T-cell (primary cell): ENCODE measurements around the gene MORC3. TPM values are rescaled to one million over a fixed set of nuclear protein-coding genes. Genes with fewer than 3 reads are reported as not detected.
A peak's percentile ranks its signal among the peaks of the same experiment; 100 is the strongest.
"Not testable (repeated sequence)": the region's sequence is repeated elsewhere in the genome, so short reads cannot be mapped to it uniquely, and the experiment has no call there.

Experiments used
- ATAC-seq, 4 experiments: fragments of 200-7000 bp in 3 of 4; fragments of 150-1000 bp in 1 of 4; cut with Tn5 transposase; replicated peaks in 1 of 4; 1 replicate in 3 of 4; 2 replicates in 1 of 4; pipeline ENCODE4 v1.10.0; 2021; ENCODE audit warnings: moderate library complexity in 3 of 4, mild to moderate bottlenecking in 2 of 4, moderate number of reproducible peaks in 1 of 4
- CTCF ChIA-PET, 2 donors: fragments of 300-600 bp; sonication (Branson Sonifier 250); formaldehyde crosslinking; loops; one replicate each; lab custom pipeline; 2022; ENCODE audit warnings: antibody characterized with exemption in 2 of 2; lab: Charles Lee
- POLR2A ChIA-PET, 2 donors: fragments of 300-600 bp; sonication (Branson Sonifier 250); formaldehyde crosslinking; loops; one replicate each; lab custom pipeline; 2022; ENCODE audit warnings: antibody characterized with exemption in 2 of 2; lab: Charles Lee
- DNase-seq, 35 experiments: peaks; one replicate each; pipeline versions ENCODE4 v3.0.0 to v3.0.0-alpha.2; 2013 to 2023
- H3K27ac ChIP-seq: one replicate; pipeline ENCODE4 v1.5.1; 2013; ENCODE audit warnings: low read length
- H3K27me3 ChIP-seq, 2 experiments: replicated peaks in 1 of 2; 1 replicate in 1 of 2; 2 replicates in 1 of 2; pipeline versions ENCODE4 v1.6.1 to v1.7.0; 2013; ENCODE audit warnings: low read length in 1 of 2, mixed read lengths in 1 of 2; ENCODE audit not compliant: control insufficient read depth in 2 of 2, insufficient read depth in 2 of 2; ENCODE audit errors: extremely low read depth in 1 of 2
- H3K36me3 ChIP-seq, 2 donors: 1 replicate in 1 of 2; 2 replicates in 1 of 2; pipeline versions ENCODE4 v1.6.1 to v1.7.0; 2013; ENCODE audit warnings: low read length in 1 of 2; ENCODE audit not compliant: control insufficient read depth in 2 of 2, insufficient read depth in 1 of 2; ENCODE audit errors: extremely low read depth in 1 of 2
- H3K4me1 ChIP-seq, 2 experiments: 1 replicate in 1 of 2; 2 replicates in 1 of 2; pipeline versions ENCODE4 v1.6.1 to v1.7.0; 2013; ENCODE audit warnings: low read length in 2 of 2, mixed read lengths in 1 of 2; ENCODE audit not compliant: insufficient read depth in 2 of 2, control insufficient read depth in 1 of 2; ENCODE audit errors: extremely low read depth in 1 of 2
- H3K4me3 ChIP-seq, 2 donors: 1 replicate in 1 of 2; 2 replicates in 1 of 2; pipeline versions ENCODE4 v1.5.1 to v1.7.0; 2013; ENCODE audit warnings: mild to moderate bottlenecking in 2 of 2, low read length in 1 of 2, moderate library complexity in 1 of 2; ENCODE audit not compliant: control insufficient read depth in 1 of 2; ENCODE audit errors: extremely low read depth in 1 of 2
- H3K9me3 ChIP-seq: 2 replicates; pipeline ENCODE4 v1.7.0; 2013
- H3K27ac Mint-ChIP-seq, 2 donors: one replicate each; pipeline ENCODE4 v1.8.0; 2020 to 2021; ENCODE audit warnings: mild to moderate bottlenecking in 2 of 2, mixed read lengths in 2 of 2
- H3K27me3 Mint-ChIP-seq, 2 donors: one replicate each; pipeline ENCODE4 v1.8.0; 2021 to 2022; ENCODE audit warnings: mixed read lengths in 2 of 2
- H3K36me3 Mint-ChIP-seq: one replicate; pipeline ENCODE4 v1.8.0; 2021; ENCODE audit warnings: mixed read lengths
- H3K4me1 Mint-ChIP-seq, 3 donors: one replicate each; pipeline ENCODE4 v1.8.0; 2020 to 2022; ENCODE audit warnings: mixed read lengths in 3 of 3, mild to moderate bottlenecking in 1 of 3
- H3K4me3 Mint-ChIP-seq, 3 donors: one replicate each; pipeline ENCODE4 v1.8.0; 2020 to 2022; ENCODE audit warnings: mild to moderate bottlenecking in 3 of 3, mixed read lengths in 3 of 3, moderate library complexity in 3 of 3
- H3K9me3 Mint-ChIP-seq, 3 donors: one replicate each; pipeline ENCODE4 v1.8.0; 2020 to 2022; ENCODE audit warnings: mixed read lengths in 3 of 3
- WGBS: methylation state at CpG from one replicate; pipeline ENCODE4 v1.1.5; 2013; ENCODE audit warnings: missing lambda C conversion rate; ENCODE audit not compliant: insufficient coverage; 5-methylcytosine and 5-hydroxymethylcytosine counted together
- total RNA-seq, 35 experiments: library from RNA in 6 of 35; stranded (reverse) in 6 of 35; fragments of 120-200 nt in 1 of 35; gene quantifications; one replicate each; pipeline versions ENCODE4 v1.2.1 to v1.2.4 and lab custom pipeline; 2013 to 2026

Gene MORC3
- total RNA-seq, 5 donors from 2014 or later (not counting 1 experiment from before 2014, with no cell fraction given), result 53.1 to 74.8 (median 71.6) TPM

- DNase-seq (peak; percentile 53 to 88 (median 71)), ATAC-seq (peak; percentile 96 to 98 (median 97))
- POLR2A ChIA-PET, result no interaction called here
- H3K27ac ChIP-seq, result no peak within 1 kb of the TSS
- H3K27me3 ChIP-seq, result no peaks in the 10 kb centered on the region
- Mint-ChIP-seq H3K9me3 (no peaks in the 10 kb centered on the region), H3K27me3 (no peaks in the 10 kb centered on the region), H3K36me3 (peaks cover 3% of the 10 kb centered on the region), H3K27ac (peak within 1 kb of the TSS in 1 of 2 donors; percentile 61), H3K4me1 (peaks cover 0 to 10% (median 9%) of the 10 kb centered on the region in 3 donors), H3K4me3 (peak within 1 kb of the TSS; percentile 77 to 85 (median 79))
- WGBS, result 2% methylated on average over 76 of the region's 77 CpGs
- peak within 1 kb of the TSS; percentile 60 to 72 for H3K4me3 ChIP-seq
- no peaks in the 10 kb centered on the region for H3K9me3 ChIP-seq
- peaks cover 0 to 13% of the 10 kb centered on the region in 2 experiments for H3K4me1 ChIP-seq
- H3K36me3 ChIP-seq, result no peaks in the 10 kb centered on the region
- CTCF ChIA-PET, result no interaction called here
These were observed 65.4 kb downstream of the MORC3 start, which contains the start of gene CHAF1B for GRCh38 chr21:36385233-36386030. Gene CHAF1B (plus strand): TSS chr21:36385392. CDS start chr21:36386137, 745 bp downstream.

GRCh38 chr21:36386031-36386642, 66.1 kb downstream of the MORC3 start:
- peak overlapping the region; percentile 77 to 85 (median 79) for H3K4me3 Mint-ChIP-seq
- Histone ChIP-seq H3K4me1 (peaks cover 0 to 13% of the 10 kb centered on the region in 2 experiments), H3K27ac (no peak overlapping the region), H3K27me3 (no peaks in the 10 kb centered on the region), H3K4me3 (peak overlapping the region; percentile 60 to 72), H3K9me3 (no peaks in the 10 kb centered on the region), H3K36me3 (no peaks in the 10 kb centered on the region)
- POLR2A ChIA-PET, result no interaction called here
- peaks cover 3% of the 10 kb centered on the region for H3K36me3 Mint-ChIP-seq
- no peaks in the 10 kb centered on the region for H3K27me3 Mint-ChIP-seq
- H3K27ac Mint-ChIP-seq, result peak overlapping the region in 1 of 2 donors; percentile 61
- no peaks in the 10 kb centered on the region for H3K9me3 Mint-ChIP-seq
- ATAC-seq (no peak), DNase-seq (no peak)
- H3K4me1 Mint-ChIP-seq, result peaks cover 0 to 10% (median 9%) of the 10 kb centered on the region in 3 donors
- CTCF ChIA-PET, result no interaction called here
- WGBS, result 83% methylated on average over 18 of the region's 21 CpGs

GRCh38 chr21:36388096-36388495, 68.1 kb downstream of the MORC3 start:
- ATAC-seq, result no peak
- H3K36me3 Mint-ChIP-seq, result peaks cover 11% of the 10 kb centered on the region
- 100% methylated on average over 2 of the region's 6 CpGs for WGBS
- no peak for DNase-seq
- H3K4me1 Mint-ChIP-seq, result peaks cover 0 to 9% (median 7%) of the 10 kb centered on the region in 3 donors
- no peak overlapping the region for H3K4me3 ChIP-seq
- H3K27me3 Mint-ChIP-seq, result no peaks in the 10 kb centered on the region
- no peak overlapping the region for H3K4me3 Mint-ChIP-seq
- ChIA-PET CTCF (interaction anchor here (0.5 to 0.7 kb wide), 3 partner anchors 22 to 247 kb away, joined by 4 to 7 read pairs (median 4); no protein-coding TSS in a partner anchor), POLR2A (no interaction called here)
- H3K9me3 Mint-ChIP-seq, result no peaks in the 10 kb centered on the region
- H3K9me3 ChIP-seq, result no peaks in the 10 kb centered on the region
- no peak overlapping the region for H3K27ac ChIP-seq
- no peaks in the 10 kb centered on the region for H3K36me3 ChIP-seq
- H3K27ac Mint-ChIP-seq, result no peak overlapping the region
- no peaks in the 10 kb centered on the region for H3K27me3 ChIP-seq
- peaks cover 0 to 13% of the 10 kb centered on the region in 2 experiments for H3K4me1 ChIP-seq

GRCh38 chr21:36388835-36389234, 68.8 kb downstream of the MORC3 start:
- Histone ChIP-seq H3K4me1 (peaks cover 0 to 13% of the 10 kb centered on the region in 2 experiments), H3K27ac (no peak overlapping the region), H3K4me3 (no peak overlapping the region), H3K27me3 (no peaks in the 10 kb centered on the region), H3K36me3 (no peaks in the 10 kb centered on the region), H3K9me3 (no peaks in the 10 kb centered on the region)
- H3K27me3 Mint-ChIP-seq, result no peaks in the 10 kb centered on the region
- DNase-seq (no peak), ATAC-seq (no peak)
- no peak overlapping the region for H3K4me3 Mint-ChIP-seq
- H3K27ac Mint-ChIP-seq, result no peak overlapping the region
- ChIA-PET CTCF (interaction anchor here in 1 of 2 donors (0.7 kb wide), 1 partner anchor 21 kb away, joined by 4 read pairs; no protein-coding TSS in a partner anchor), POLR2A (no interaction called here)
- 98% methylated on average over 10 of the region's 10 CpGs for WGBS
- no peaks in the 10 kb centered on the region for H3K9me3 Mint-ChIP-seq
- H3K36me3 Mint-ChIP-seq, result peaks cover 11% of the 10 kb centered on the region
- peaks cover 0 to 9% (median 7%) of the 10 kb centered on the region in 3 donors for H3K4me1 Mint-ChIP-seq

GRCh38 chr21:36391649-36392048, 71.7 kb downstream of the MORC3 start:
- H3K36me3 ChIP-seq, H3K4me3 ChIP-seq, H3K27ac ChIP-seq, H3K27me3 Mint-ChIP-seq, H3K27me3 ChIP-seq, H3K4me1 Mint-ChIP-seq, H3K4me1 ChIP-seq, H3K27ac Mint-ChIP-seq, DNase-seq, H3K9me3 ChIP-seq, H3K9me3 Mint-ChIP-seq, POLR2A ChIA-PET, ATAC-seq, H3K4me3 Mint-ChIP-seq: not testable (repeated sequence)
- peaks cover 25% of the 10 kb centered on the region for H3K36me3 Mint-ChIP-seq
- no CpG with 5 or more reads among the region's 6 CpGs for WGBS
- CTCF ChIA-PET, result interaction anchor here in 1 of 2 donors (0.6 kb wide), 1 partner anchor 248 kb away, joined by 8 read pairs; no protein-coding TSS in a partner anchor

GRCh38 chr21:36395353-36396111, 75.5 kb downstream of the MORC3 start:
- H3K9me3 Mint-ChIP-seq, result no peaks in the 10 kb centered on the region
- no peak for ATAC-seq
- Histone ChIP-seq H3K27me3 (no peaks in the 10 kb centered on the region), H3K4me1 (no peaks in the 10 kb centered on the region), H3K4me3 (no peak overlapping the region), H3K9me3 (no peaks in the 10 kb centered on the region), H3K27ac (no peak overlapping the region), H3K36me3 (no peaks in the 10 kb centered on the region)
- 100% methylated on average over 2 of the region's 6 CpGs for WGBS
- no peaks in the 10 kb centered on the region for H3K4me1 Mint-ChIP-seq
- no peaks in the 10 kb centered on the region for H3K27me3 Mint-ChIP-seq
- H3K4me3 Mint-ChIP-seq, result no peak overlapping the region
- no peak for DNase-seq
- ChIA-PET CTCF (no interaction called here), POLR2A (no interaction called here)
- H3K36me3 Mint-ChIP-seq, result peaks cover 36% of the 10 kb centered on the region
- H3K27ac Mint-ChIP-seq, result no peak overlapping the region
